IPS-NIHi7 (cell line): ENCODE results near the gene GCN1.
"Not testable (repeated sequence)": the region's sequence is repeated elsewhere in the genome, so short reads cannot be mapped to it uniquely, and the experiment has no call there.

Experiments used
- DNase-seq: peaks from one replicate; pipeline ENCODE4 v3.0.0; 2012; ENCODE audit warnings: mixed read lengths; ENCODE audit errors: extremely low spot score

Gene GCN1

GRCh38 chr12:120194534-120195395 is at the start of gene GCN1:
TSS of gene GCN1 (minus strand) at chr12:120194715. CDS start at chr12:120194697, 18 bp downstream.
- peak; percentile 87 for DNase-seq

- no peak for DNase-seq
Observed at GRCh38 chr12:120242971-120243699, 48.6 kb upstream of the GCN1 start.

GRCh38 chr12:120242275-120242799 is 47.8 kb upstream of the GCN1 start:
- DNase-seq, result no peak

GRCh38 chr12:120241561-120242274 is 47.2 kb upstream of the GCN1 start:
- DNase-seq, result no peak

GRCh38 chr12:120240495-120240833 is 45.9 kb upstream of the GCN1 start:
- DNase-seq, result no peak

GRCh38 chr12:120239776-120240494 is 45.4 kb upstream of the GCN1 start:
- DNase-seq, result no peak

- no peak for DNase-seq
Observed at GRCh38 chr12:120238839-120239445, 44.4 kb upstream of the GCN1 start.

- DNase-seq, result no peak
Observed at GRCh38 chr12:120238217-120238616, 43.7 kb upstream of the GCN1 start.

- no peak for DNase-seq
Observed at GRCh38 chr12:120237360-120238171, 43.1 kb upstream of the GCN1 start.

- DNase-seq, result not testable (repeated sequence)
Observed at GRCh38 chr12:120236809-120237208, 42.3 kb upstream of the GCN1 start.

- peak; percentile 64 for DNase-seq
Observed at GRCh38 chr12:120235369-120236323, 41.1 kb upstream of the GCN1 start.

- DNase-seq, result peak; percentile 66
Observed at GRCh38 chr12:120234643-120235368, 40.3 kb upstream of the GCN1 start.

- DNase-seq, result peak; percentile 75
Observed at GRCh38 chr12:120231316-120232011, 36.9 kb upstream of the GCN1 start.

- DNase-seq, result no peak
Observed at GRCh38 chr12:120230974-120231315, 36.4 kb upstream of the GCN1 start.

- peak; percentile 79 for DNase-seq
Observed at GRCh38 chr12:120230326-120230973, 35.9 kb upstream of the GCN1 start.

- no peak for DNase-seq
Observed at GRCh38 chr12:120229487-120230325, 35.2 kb upstream of the GCN1 start.
